PC-9 (cell line): ENCODE measurements around the gene WDR93.

Source experiments
- EZH2 ChIP-seq: fragments of 200-600 bp; sonication (generic); IDR thresholded peaks from 2 replicates; pipeline ENCODE4 v1.8.0; 2017; ENCODE audit warnings: antibody characterized with exemption, low read depth
- TF ChIP-seq, protein P1 (sequence below): fragments of 200-600 bp; sonication (generic); conservative IDR thresholded peaks from 2 replicates; pipeline ENCODE4 v1.6.1; 2017; ENCODE audit warnings: mixed run types, antibody characterized with exemption, mild to moderate bottlenecking, moderate library complexity

DNA sequence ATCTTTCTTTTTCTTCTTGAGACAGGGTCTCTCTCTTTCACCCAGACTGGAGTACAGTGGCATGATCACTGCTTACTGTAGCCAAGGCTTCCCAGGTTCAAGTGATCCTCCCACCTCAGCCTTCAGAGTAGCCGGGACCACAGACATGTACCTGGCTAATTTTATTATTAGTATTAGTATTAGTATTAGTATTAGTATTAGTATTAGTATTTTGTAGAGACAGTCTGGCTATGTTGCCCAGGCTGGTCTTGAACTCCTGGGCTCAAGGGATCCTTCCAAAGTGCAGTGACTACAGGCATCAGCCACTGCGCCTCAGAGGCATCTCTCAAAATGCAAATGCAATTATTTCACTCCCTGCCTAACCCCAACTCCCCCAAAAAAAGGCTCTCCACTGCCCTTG lies 37.0 kb upstream of the WDR93 start:
- TF ChIP-seq, protein P1, sequence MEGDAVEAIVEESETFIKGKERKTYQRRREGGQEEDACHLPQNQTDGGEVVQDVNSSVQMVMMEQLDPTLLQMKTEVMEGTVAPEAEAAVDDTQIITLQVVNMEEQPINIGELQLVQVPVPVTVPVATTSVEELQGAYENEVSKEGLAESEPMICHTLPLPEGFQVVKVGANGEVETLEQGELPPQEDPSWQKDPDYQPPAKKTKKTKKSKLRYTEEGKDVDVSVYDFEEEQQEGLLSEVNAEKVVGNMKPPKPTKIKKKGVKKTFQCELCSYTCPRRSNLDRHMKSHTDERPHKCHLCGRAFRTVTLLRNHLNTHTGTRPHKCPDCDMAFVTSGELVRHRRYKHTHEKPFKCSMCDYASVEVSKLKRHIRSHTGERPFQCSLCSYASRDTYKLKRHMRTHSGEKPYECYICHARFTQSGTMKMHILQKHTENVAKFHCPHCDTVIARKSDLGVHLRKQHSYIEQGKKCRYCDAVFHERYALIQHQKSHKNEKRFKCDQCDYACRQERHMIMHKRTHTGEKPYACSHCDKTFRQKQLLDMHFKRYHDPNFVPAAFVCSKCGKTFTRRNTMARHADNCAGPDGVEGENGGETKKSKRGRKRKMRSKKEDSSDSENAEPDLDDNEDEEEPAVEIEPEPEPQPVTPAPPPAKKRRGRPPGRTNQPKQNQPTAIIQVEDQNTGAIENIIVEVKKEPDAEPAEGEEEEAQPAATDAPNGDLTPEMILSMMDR, result no peak
- no peak for TF ChIP-seq EZH2
